SK-N-MC (cell line): Measurements from ENCODE around the gene SH3GL2.

ENCODE experiments used
- DNase-seq: peaks from one replicate; pipeline ENCODE4 v3.0.0-alpha.2; 2011; ENCODE audit warnings: low read depth, low spot score
- H3K27ac ChIP-seq: fragments of 200-600 bp; sonication (generic); 2 replicates; pipeline ENCODE4 v1.5.1; 2016; ENCODE audit warnings: mixed run types
- H3K36me3 ChIP-seq: fragments of 200-600 bp; sonication (generic); 2 replicates; pipeline ENCODE4 v1.6.1; 2017; ENCODE audit warnings: antibody characterized with exemption, low read length, mixed read lengths; ENCODE audit not compliant: insufficient read depth
- H3K4me3 ChIP-seq: fragments of 200-600 bp; sonication (generic); 2 replicates; pipeline ENCODE4 v1.5.1; 2016
- H3K9ac ChIP-seq: fragments of 200-600 bp; sonication (generic); 2 replicates; pipeline ENCODE4 v1.8.0; 2017; ENCODE audit warnings: mixed run types, mixed read lengths; ENCODE audit not compliant: insufficient read length
- H3K9me3 ChIP-seq: fragments of 200-600 bp; sonication (generic); 2 replicates; pipeline ENCODE4 v1.6.1; 2017; ENCODE audit warnings: low read depth, mild to moderate bottlenecking, antibody characterized with exemption, low read length, moderate library complexity, mixed read lengths
- EZH2 ChIP-seq: fragments of 200-600 bp; sonication (generic); IDR thresholded peaks from one replicate; pipeline ENCODE4 v1.6.1; 2017; ENCODE audit warnings: antibody characterized with exemption
- FOXP2 ChIP-seq: optimal IDR thresholded peaks from 2 replicates; pipeline ENCODE3; 2011; ENCODE audit warnings: mild to moderate bottlenecking, moderate library complexity; ENCODE audit not compliant: insufficient read depth; ENCODE audit errors: extremely low read length, control extremely low read depth
- POLR2AphosphoS5 ChIP-seq: IDR thresholded peaks from 2 replicates; pipeline ENCODE4 v1.6.1; 2012; ENCODE audit warnings: mild to moderate bottlenecking, low read depth, low read length, borderline replicate concordance

The SH3GL2 gene

DNA sequence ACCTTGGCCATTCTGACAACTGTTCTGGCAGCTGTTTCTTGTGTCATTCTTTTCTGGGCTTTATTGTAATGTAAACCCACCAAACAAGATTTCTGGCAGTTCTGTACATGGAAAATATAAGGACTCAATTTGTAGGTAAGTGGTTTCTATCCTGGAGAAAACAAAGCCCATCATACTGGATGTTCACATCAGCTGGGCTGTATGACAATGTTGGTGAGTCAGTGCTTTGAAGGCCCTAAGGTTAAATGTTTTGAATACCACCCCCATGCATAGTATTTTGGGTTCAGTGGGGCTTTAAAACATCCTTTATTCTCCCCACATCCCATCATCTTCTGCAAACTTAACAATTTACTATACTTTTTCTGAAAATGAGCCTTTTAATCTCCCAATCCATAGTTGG is 52.5 kb downstream of the SH3GL2 start:
- H3K27ac ChIP-seq, result no peak overlapping the region
- no peak for DNase-seq
- H3K9ac ChIP-seq, result no peak overlapping the region
- TF ChIP-seq EZH2, result no peak
- TF ChIP-seq FOXP2, result no peak
- no peak for TF ChIP-seq POLR2AphosphoS5
- H3K4me3 ChIP-seq, result no peak overlapping the region
- H3K36me3 ChIP-seq, result no peaks in the 10 kb centered on the region
- no peaks in the 10 kb centered on the region for H3K9me3 ChIP-seq

DNA sequence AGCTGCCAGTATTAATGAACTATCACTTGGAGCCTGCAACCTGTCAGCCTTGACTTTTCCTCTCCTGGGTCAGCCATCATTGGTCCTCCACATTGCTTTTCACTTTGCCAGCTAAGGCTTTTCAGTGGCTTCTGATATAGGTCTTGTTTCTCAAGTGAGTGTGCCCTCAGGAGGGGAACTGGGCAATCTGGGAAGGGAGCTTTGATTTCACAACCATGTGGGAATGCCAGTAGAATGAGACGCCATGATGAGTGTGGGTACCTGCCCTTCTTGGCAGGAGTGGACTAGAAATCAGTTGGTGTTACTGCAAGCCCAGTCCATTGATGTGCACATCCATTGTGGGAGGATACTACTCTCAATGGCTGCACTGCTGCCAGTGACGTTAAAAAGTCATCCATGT is 54.1 kb downstream of the SH3GL2 start:
- no peak overlapping the region for H3K4me3 ChIP-seq
- TF ChIP-seq EZH2 (no peak), POLR2AphosphoS5 (no peak), FOXP2 (no peak)
- no peaks in the 10 kb centered on the region for H3K9me3 ChIP-seq
- no peak overlapping the region for H3K9ac ChIP-seq
- H3K27ac ChIP-seq, result no peak overlapping the region
- DNase-seq, result no peak
- no peaks in the 10 kb centered on the region for H3K36me3 ChIP-seq

- no peaks in the 10 kb centered on the region for H3K9me3 ChIP-seq
- TF ChIP-seq FOXP2 (no peak), POLR2AphosphoS5 (no peak), EZH2 (no peak)
Observed at GRCh38 chr9:17635115-17635890, 56.4 kb downstream of the SH3GL2 start.

GRCh38 chr9:17636349-17636748 is 57.5 kb downstream of the SH3GL2 start:
- DNase-seq, result no peak
- H3K9ac ChIP-seq, result no peak overlapping the region
- H3K4me3 ChIP-seq, result no peak overlapping the region
- no peaks in the 10 kb centered on the region for H3K9me3 ChIP-seq
- H3K36me3 ChIP-seq, result no peaks in the 10 kb centered on the region
- TF ChIP-seq EZH2 (no peak), POLR2AphosphoS5 (no peak), FOXP2 (no peak)
- no peak overlapping the region for H3K27ac ChIP-seq

More at GRCh38 chr9:17635115-17635890, 56.4 kb downstream of the SH3GL2 start:
- DNase-seq, result no peak
- H3K4me3 ChIP-seq, result no peak overlapping the region
- no peaks in the 10 kb centered on the region for H3K36me3 ChIP-seq
- no peak overlapping the region for H3K27ac ChIP-seq
- H3K9ac ChIP-seq, result no peak overlapping the region

DNA sequence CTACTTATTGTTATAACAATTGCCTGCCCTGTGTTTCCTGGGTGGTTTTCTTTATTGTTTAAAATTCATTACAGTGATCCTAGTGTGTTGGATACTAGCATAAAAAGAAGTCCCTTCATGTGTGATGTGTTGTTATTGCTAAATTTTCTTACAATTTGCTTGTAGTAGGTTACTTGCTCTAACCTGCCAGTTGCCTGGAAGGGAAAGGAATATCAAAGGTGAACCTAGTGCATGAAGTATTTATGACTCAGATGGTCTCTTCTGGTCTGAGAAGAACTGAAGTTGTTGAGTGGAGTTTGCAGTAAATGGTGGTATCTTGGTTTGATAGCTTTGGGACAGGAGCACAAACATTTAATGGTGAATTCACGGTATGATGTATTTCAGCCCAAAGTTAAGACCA is 58.0 kb downstream of the SH3GL2 start:
- DNase-seq, result no peak
- no peaks in the 10 kb centered on the region for H3K9me3 ChIP-seq
- H3K9ac ChIP-seq, result no peak overlapping the region
- H3K36me3 ChIP-seq, result no peaks in the 10 kb centered on the region
- TF ChIP-seq FOXP2 (no peak), POLR2AphosphoS5 (no peak), EZH2 (no peak)
- no peak overlapping the region for H3K27ac ChIP-seq
- H3K4me3 ChIP-seq, result no peak overlapping the region

DNA sequence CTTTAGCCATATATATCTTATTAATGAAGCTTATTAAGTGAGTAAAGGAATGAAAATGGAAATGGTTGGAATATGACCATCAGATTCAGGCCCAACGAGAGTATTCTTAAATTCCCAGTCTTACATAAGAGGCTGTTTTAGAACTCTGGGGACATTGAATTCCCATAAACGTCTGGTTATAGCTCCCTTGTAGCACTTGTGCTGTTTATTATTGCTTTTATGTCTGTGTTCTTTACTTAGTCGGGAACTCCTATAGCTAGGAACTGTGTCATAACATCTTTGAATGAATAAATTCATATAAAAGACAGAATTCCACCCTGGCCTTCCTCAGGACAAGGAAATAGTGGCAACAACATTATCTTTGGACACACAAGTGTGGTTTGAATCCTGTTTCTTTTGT is 58.4 kb downstream of the SH3GL2 start:
- TF ChIP-seq FOXP2 (no peak), EZH2 (no peak), POLR2AphosphoS5 (no peak)

DNA sequence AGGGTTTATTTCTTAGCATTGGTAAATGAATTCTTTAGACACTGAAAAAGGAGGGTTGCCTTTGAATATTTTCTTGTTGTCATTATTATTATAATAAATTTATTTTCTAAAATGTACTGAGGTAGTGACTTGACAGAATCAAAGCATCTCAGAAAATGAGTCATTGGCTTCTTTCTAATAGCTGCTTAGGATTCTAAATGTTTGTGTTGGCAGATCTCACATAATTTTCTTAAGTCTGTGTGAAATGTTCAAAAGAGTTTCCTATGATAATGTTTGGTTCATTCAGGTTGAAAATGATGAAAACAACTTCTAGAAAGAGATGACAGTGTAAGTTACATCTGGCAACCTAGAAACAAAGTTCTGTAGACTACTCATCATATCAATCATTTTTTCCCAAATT is 69.7 kb downstream of the SH3GL2 start:
- no peak overlapping the region for H3K4me3 ChIP-seq
- DNase-seq, result no peak
- TF ChIP-seq POLR2AphosphoS5 (no peak), EZH2 (no peak), FOXP2 (no peak)
- H3K9ac ChIP-seq, result no peak overlapping the region
- no peaks in the 10 kb centered on the region for H3K9me3 ChIP-seq
- no peaks in the 10 kb centered on the region for H3K36me3 ChIP-seq
- no peak overlapping the region for H3K27ac ChIP-seq

More for the DNA sequence above, 58.4 kb downstream of the SH3GL2 start:
- H3K27ac ChIP-seq, result no peak overlapping the region
- DNase-seq, result no peak
- no peaks in the 10 kb centered on the region for H3K9me3 ChIP-seq
- no peaks in the 10 kb centered on the region for H3K36me3 ChIP-seq
- H3K9ac ChIP-seq, result no peak overlapping the region
- no peak overlapping the region for H3K4me3 ChIP-seq

- Histone ChIP-seq H3K9me3 (no peaks in the 10 kb centered on the region), H3K27ac (no peak overlapping the region), H3K4me3 (no peak overlapping the region), H3K9ac (no peak overlapping the region), H3K36me3 (no peaks in the 10 kb centered on the region)
- TF ChIP-seq POLR2AphosphoS5, result no peak
- TF ChIP-seq FOXP2, result no peak
- TF ChIP-seq EZH2, result no peak
- DNase-seq, result no peak
Observed at GRCh38 chr9:17651725-17652124, 72.9 kb downstream of the SH3GL2 start.

GRCh38 chr9:17653947-17654465 is 75.1 kb downstream of the SH3GL2 start:
- Histone ChIP-seq H3K36me3 (no peaks in the 10 kb centered on the region), H3K9ac (no peak overlapping the region), H3K27ac (no peak overlapping the region), H3K9me3 (no peaks in the 10 kb centered on the region), H3K4me3 (no peak overlapping the region)
- TF ChIP-seq POLR2AphosphoS5 (no peak), FOXP2 (no peak), EZH2 (no peak)
- DNase-seq, result no peak
